Chondrocyte (in vitro differentiated cells): ENCODE data around the gene G3BP1. TPM values are rescaled to one million over a fixed set of nuclear protein-coding genes. Genes with fewer than 3 reads are reported as not detected.

ENCODE experiments used
- DNase-seq: peaks from one replicate; pipeline ENCODE4 v3.0.0; 2021; ENCODE audit warnings: mixed read lengths, low spot score
- H3K27ac Mint-ChIP-seq: one replicate; pipeline ENCODE4 v1.8.0; 2021; ENCODE audit warnings: mild to moderate bottlenecking, moderate library complexity, mixed read lengths; ENCODE audit not compliant: unreplicated experiment
- H3K27me3 Mint-ChIP-seq: 2 replicates; pipeline ENCODE4 v1.8.0; 2021; ENCODE audit warnings: low read depth, mixed read lengths
- H3K36me3 Mint-ChIP-seq: 2 replicates; pipeline ENCODE4 v1.8.0; 2021; ENCODE audit warnings: low read depth, mixed read lengths
- H3K4me1 Mint-ChIP-seq: 2 replicates; pipeline ENCODE4 v1.8.0; 2021; ENCODE audit warnings: low read depth, mild to moderate bottlenecking, mixed read lengths
- H3K4me3 Mint-ChIP-seq: one replicate; pipeline ENCODE4 v1.8.0; 2021; ENCODE audit warnings: mild to moderate bottlenecking, moderate library complexity, mixed read lengths; ENCODE audit not compliant: unreplicated experiment
- H3K9me3 Mint-ChIP-seq: 2 replicates; pipeline ENCODE4 v1.8.0; 2021; ENCODE audit warnings: low read depth, mixed read lengths
- total RNA-seq: library from RNA; stranded (reverse); gene quantifications from 3 replicates; pipeline ENCODE4 v1.2.1, GENCODE V29; 2021
- TF ChIP-seq, protein P1 (sequence below): fragments of 200-600 bp; sonication (generic); IDR thresholded peaks from 2 replicates; pipeline ENCODE4 v1.5.0; 2021; ENCODE audit warnings: antibody characterized with exemption, mild to moderate bottlenecking, moderate library complexity

Gene G3BP1
- total RNA-seq, 1 donor from 2014 or later: 181 TPM

DNA sequence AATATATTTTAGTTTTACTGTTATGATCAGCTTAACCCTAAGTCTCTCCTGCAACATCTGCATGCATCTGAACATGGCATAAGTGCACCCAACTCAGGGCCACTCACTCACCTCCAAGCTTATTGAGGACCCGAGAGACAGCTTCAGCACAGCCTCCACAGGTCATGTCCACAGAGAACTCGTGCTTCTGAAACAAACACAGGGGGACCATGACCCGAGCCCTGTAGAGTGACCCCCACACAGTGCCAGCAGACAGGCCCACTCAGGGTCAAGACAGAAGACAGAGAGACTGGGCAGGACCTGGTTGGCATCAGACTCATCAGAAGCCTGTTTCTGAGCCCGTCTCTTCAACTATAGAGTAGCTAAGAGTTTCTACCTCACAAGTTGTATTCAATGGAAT lies 20.2 kb upstream of the G3BP1 start:
- H3K36me3 Mint-ChIP-seq: peaks cover 5% of the 10 kb centered on the region
- H3K9me3 Mint-ChIP-seq: no peaks in the 10 kb centered on the region
- H3K4me3 Mint-ChIP-seq: no peak overlapping the region
- no peak overlapping the region for H3K27ac Mint-ChIP-seq
- TF ChIP-seq, protein P1, sequence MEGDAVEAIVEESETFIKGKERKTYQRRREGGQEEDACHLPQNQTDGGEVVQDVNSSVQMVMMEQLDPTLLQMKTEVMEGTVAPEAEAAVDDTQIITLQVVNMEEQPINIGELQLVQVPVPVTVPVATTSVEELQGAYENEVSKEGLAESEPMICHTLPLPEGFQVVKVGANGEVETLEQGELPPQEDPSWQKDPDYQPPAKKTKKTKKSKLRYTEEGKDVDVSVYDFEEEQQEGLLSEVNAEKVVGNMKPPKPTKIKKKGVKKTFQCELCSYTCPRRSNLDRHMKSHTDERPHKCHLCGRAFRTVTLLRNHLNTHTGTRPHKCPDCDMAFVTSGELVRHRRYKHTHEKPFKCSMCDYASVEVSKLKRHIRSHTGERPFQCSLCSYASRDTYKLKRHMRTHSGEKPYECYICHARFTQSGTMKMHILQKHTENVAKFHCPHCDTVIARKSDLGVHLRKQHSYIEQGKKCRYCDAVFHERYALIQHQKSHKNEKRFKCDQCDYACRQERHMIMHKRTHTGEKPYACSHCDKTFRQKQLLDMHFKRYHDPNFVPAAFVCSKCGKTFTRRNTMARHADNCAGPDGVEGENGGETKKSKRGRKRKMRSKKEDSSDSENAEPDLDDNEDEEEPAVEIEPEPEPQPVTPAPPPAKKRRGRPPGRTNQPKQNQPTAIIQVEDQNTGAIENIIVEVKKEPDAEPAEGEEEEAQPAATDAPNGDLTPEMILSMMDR: no peak
- H3K4me1 Mint-ChIP-seq: peaks cover 17% of the 10 kb centered on the region
- DNase-seq: no peak
- no peaks in the 10 kb centered on the region for H3K27me3 Mint-ChIP-seq

DNA sequence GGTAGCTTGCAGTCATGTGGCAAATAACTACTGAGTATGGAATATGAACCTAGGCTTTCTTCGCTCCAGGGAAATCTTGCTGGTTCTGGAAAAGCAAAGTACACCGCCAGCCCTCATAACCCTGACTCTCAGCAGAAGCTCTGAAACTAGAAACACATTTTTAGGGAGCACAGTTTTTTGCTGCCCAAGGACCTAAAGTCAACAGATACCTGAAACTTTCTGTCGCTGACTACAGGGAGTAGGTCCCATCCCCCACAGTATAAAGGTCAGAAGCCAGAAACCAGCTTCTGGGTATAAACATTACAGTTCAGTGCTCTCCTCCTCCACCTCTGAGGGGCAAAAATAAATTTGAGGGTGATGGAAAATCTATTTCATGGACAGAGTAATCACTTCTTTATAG lies 16.4 kb upstream of the G3BP1 start:
- Mint-ChIP-seq H3K27ac (no peak overlapping the region), H3K36me3 (peaks cover 5% of the 10 kb centered on the region), H3K9me3 (no peaks in the 10 kb centered on the region), H3K27me3 (no peaks in the 10 kb centered on the region), H3K4me1 (peaks cover 29% of the 10 kb centered on the region), H3K4me3 (no peak overlapping the region)
- TF ChIP-seq, protein P1: no peak
- DNase-seq: no peak

DNA sequence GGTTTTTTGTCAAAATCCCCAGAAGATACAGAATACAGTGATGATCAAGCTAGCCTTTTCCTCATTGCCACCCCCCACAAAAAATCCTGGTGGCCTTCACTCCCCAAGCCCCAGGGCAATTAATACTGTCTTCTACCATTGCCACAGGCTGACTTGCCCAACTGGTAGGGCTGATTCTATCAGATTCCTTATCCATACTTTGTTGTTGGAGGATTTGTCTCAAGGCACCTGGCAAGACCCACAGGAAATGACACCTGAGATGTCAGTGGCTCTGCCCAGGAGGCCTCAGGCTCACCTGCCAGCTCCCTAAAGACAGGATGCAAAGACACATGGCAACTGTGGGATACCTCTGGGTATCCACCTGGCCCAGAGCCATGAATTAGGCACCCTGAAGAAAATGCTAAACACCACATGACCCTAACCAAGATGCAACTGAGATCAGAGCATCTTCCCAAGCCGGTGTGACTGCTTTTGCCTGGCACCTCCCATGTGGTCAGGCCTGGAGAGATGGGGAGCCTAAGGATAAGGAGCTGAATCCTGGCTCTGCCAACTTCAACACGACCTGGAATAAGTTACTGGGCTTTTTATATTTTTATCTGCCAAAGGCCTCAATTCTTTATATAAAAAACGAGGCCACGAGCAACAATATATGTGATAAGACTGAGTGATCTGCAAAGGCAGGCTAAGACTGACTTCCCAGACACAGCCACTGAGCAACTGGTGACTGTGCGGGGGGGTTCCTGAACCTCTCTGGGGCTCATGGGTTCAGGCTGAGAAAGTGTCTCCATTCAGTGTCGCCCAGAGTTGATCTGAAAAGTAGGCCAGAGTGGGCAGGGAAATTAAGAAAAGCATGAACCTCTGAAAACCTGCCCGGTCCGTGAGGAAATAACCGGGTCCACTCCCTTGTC lies 14.3 kb upstream of the G3BP1 start:
- peak overlapping the region; percentile 57 for H3K27ac Mint-ChIP-seq
- H3K4me3 Mint-ChIP-seq: peak overlapping the region; percentile 88
- H3K27me3 Mint-ChIP-seq: no peaks in the 10 kb centered on the region
- no peaks in the 10 kb centered on the region for H3K9me3 Mint-ChIP-seq
- TF ChIP-seq, protein P1: no peak
- peaks cover 5% of the 10 kb centered on the region for H3K36me3 Mint-ChIP-seq
- H3K4me1 Mint-ChIP-seq: peaks cover 36% of the 10 kb centered on the region
- no peak for DNase-seq

DNA sequence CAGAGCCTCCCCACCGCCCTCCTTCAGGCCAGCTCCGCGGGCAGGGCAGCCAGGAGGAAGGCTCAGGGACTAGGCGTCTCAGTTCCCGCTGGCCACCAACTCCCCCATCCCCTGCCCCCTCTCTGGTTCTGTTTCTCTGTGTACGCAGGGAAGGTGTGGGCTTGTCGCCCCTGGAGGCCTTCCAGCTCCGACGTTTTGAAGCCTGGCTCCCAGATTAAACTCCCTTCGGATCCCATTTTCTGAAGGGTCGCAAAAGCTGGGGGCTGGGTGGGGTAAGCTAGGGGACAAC lies 13.7 kb upstream of the G3BP1 start:
- H3K27ac Mint-ChIP-seq: peak overlapping the region; percentile 83
- peaks cover 36% of the 10 kb centered on the region for H3K4me1 Mint-ChIP-seq
- peak overlapping the region; percentile 88 for H3K4me3 Mint-ChIP-seq
- H3K27me3 Mint-ChIP-seq: no peaks in the 10 kb centered on the region
- TF ChIP-seq, protein P1: no peak
- DNase-seq: no peak
- no peaks in the 10 kb centered on the region for H3K9me3 Mint-ChIP-seq
- peaks cover 2% of the 10 kb centered on the region for H3K36me3 Mint-ChIP-seq

DNA sequence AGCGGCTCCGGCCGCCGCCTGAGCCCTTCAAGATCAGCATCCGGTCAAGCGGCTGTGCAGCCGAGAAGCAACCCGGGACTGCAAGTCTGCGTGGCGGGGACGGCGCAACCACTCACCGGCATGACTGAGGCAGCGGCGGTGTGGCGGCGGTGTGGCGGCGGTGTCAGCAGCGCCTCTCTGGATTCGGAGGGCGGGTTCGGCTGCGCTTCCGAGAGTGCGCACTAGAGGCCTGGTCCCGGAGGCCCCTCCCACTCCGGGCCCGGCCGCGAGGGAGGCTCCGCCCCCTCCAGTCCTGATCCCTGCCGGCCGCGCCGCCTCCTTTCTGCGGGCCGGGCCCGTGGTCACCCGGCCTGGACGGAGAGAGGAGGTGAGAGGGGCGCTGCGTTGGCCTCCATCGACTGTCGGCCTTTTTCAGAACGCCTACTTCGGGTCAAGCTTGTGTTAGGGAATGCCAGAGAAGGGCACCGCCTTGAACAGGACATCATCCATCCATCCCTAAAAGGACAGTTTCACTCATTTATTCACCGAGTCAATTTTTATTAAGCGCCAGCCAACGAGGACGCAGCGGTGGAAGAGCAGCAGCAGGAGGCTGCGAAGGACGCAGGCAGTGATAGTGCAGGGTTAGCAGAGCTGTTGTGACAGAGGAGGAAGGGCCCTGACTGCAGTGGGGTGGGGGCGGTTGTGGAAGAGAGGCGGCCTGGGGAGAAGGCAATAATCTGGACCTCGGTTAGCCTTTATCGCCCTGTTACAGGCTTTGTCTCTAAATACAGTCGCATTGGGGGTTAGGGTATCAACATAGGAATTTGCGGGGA lies 13.1 kb upstream of the G3BP1 start, which contains the start of gene ATOX1:
TSS of gene ATOX1 (minus strand) at position 202 of the 812 bp plus-strand sequence. CDS start at position 122, 80 bp downstream.
- TF ChIP-seq, protein P1: peak; percentile 49
- Mint-ChIP-seq H3K4me1 (peaks cover 36% of the 10 kb centered on the region), H3K9me3 (no peaks in the 10 kb centered on the region), H3K4me3 (peak within 1 kb of the TSS; percentile 88), H3K36me3 (peaks cover 1% of the 10 kb centered on the region), H3K27ac (peak within 1 kb of the TSS; percentile 83), H3K27me3 (no peaks in the 10 kb centered on the region)
- peak; percentile 96 for DNase-seq
